Measurements from ENCODE around the gene SF3B2.
"Not testable (repeated sequence)": the region's sequence is repeated elsewhere in the genome, so short reads cannot be mapped to it uniquely, and the experiment has no call there.

Gene SF3B2

GRCh38 chr11:66015936-66016792, 36.0 kb upstream of the SF3B2 start:
- DNase-seq (ENCODE audit: low read depth in 2 of 2), result no peak

- no peak for DNase-seq (ENCODE audit: low read depth in 2 of 2)
Measured at GRCh38 chr11:66016793-66017177, 35.4 kb upstream of the SF3B2 start.

- peak; percentile 57 to 74 for DNase-seq (ENCODE audit: low read depth in 2 of 2)
Measured at GRCh38 chr11:66017321-66017720, 34.8 kb upstream of the SF3B2 start.

- no peak for DNase-seq (ENCODE audit: low read depth in 2 of 2)
Measured at GRCh38 chr11:66020212-66020611, 32.0 kb upstream of the SF3B2 start.

- peak in 1 of 2 donors; percentile 43 for DNase-seq (ENCODE audit: low read depth in 2 of 2)
Measured at GRCh38 chr11:66020618-66021357, 31.4 kb upstream of the SF3B2 start.

GRCh38 chr11:66022401-66023185, 29.6 kb upstream of the SF3B2 start:
- DNase-seq (ENCODE audit: low read depth in 2 of 2), result peak; percentile 31 to 64

GRCh38 chr11:66023186-66023440, 29.1 kb upstream of the SF3B2 start:
- DNase-seq (ENCODE audit: low read depth in 2 of 2), result not testable (repeated sequence)

- DNase-seq (ENCODE audit: low read depth in 2 of 2), result no peak
Measured at GRCh38 chr11:66026017-66026529, 26.1 kb upstream of the SF3B2 start, which contains the start of gene CATSPER1. Gene CATSPER1, minus strand, starts transcription at chr11:66026479. Its CDS starts 100 bp downstream, at chr11:66026379.

- no peak for DNase-seq (ENCODE audit: low read depth in 2 of 2)
Measured at GRCh38 chr11:66032957-66033735, 19.0 kb upstream of the SF3B2 start.

GRCh38 chr11:66035653-66036333, 16.4 kb upstream of the SF3B2 start:
- DNase-seq (ENCODE audit: low read depth in 2 of 2), result no peak

GRCh38 chr11:66036334-66036710, 15.8 kb upstream of the SF3B2 start:
- no peak for DNase-seq (ENCODE audit: low read depth in 2 of 2)

- no peak for DNase-seq (ENCODE audit: low read depth in 2 of 2)
Measured at GRCh38 chr11:66037327-66037726, 14.8 kb upstream of the SF3B2 start.

- no peak for DNase-seq (ENCODE audit: low read depth in 2 of 2)
Measured at GRCh38 chr11:66039765-66040164, 12.4 kb upstream of the SF3B2 start.

- DNase-seq (ENCODE audit: low read depth in 2 of 2), result no peak
Measured at GRCh38 chr11:66042227-66042995, 9.8 kb upstream of the SF3B2 start.

- no peak for DNase-seq (ENCODE audit: low read depth in 2 of 2)
Measured at GRCh38 chr11:66042996-66043906, 8.9 kb upstream of the SF3B2 start.

GRCh38 chr11:66044757-66045156, 7.4 kb upstream of the SF3B2 start:
- DNase-seq (ENCODE audit: low read depth in 2 of 2), result peak in 1 of 2 donors; percentile 19

- peak; percentile 68 to 71 for DNase-seq (ENCODE audit: low read depth in 2 of 2)
Measured at GRCh38 chr11:66045177-66045639, 7.0 kb upstream of the SF3B2 start.

GRCh38 chr11:66046901-66047300, 5.3 kb upstream of the SF3B2 start:
- DNase-seq (ENCODE audit: low read depth in 2 of 2), result no peak

Data from stimulated activated CD8-positive, alpha-beta memory T cell treated with anti-CD3 and anti-CD28 coated beads, Interleukin-7, amount 100 ng/mL, for 4 hours (primary cell).